SK-N-SH treated with all-trans-retinoic acid at 6 μM for 48 hours (cell line): Measurements from ENCODE around the gene FNDC4.

Source experiments
- ATAC-seq: fragments of 200-7000 bp; cut with Tn5 transposase; 3 replicates; pipeline ENCODE4 v1.9.1; 2020; ENCODE audit warnings: mild to moderate bottlenecking, moderate library complexity
- ARNTL ChIP-seq: fragments of 450-650 bp; formaldehyde crosslinking; IDR thresholded peaks from 2 replicates; pipeline ENCODE4 v1.5.0; 2020; ENCODE audit warnings: low read depth, mild to moderate bottlenecking, moderate library complexity, borderline replicate concordance
- CREB5 ChIP-seq: fragments of 250-450 bp; sonication (Bioruptor Pico); IDR thresholded peaks from 2 replicates; pipeline ENCODE4 v1.5.1; 2020; ENCODE audit warnings: low read depth, mild to moderate bottlenecking, moderate library complexity
- CSDC2 ChIP-seq: fragments of 250-450 bp; sonication (Bioruptor Pico); IDR thresholded peaks from 2 replicates; pipeline ENCODE4 v1.5.0; 2020; ENCODE audit warnings: mild to moderate bottlenecking, moderate library complexity
- CSRNP3 ChIP-seq: fragments of 250-450 bp; sonication (Bioruptor Pico); IDR thresholded peaks from 2 replicates; pipeline ENCODE4 v1.5.1; 2021; ENCODE audit warnings: mild to moderate bottlenecking, moderate library complexity
- ESRRG ChIP-seq: fragments of 250-450 bp; sonication (Bioruptor Pico); IDR thresholded peaks from 2 replicates; pipeline ENCODE4 v1.6.1; 2021; ENCODE audit warnings: mild to moderate bottlenecking
- ISL1 ChIP-seq: fragments of 250-450 bp; sonication (Bioruptor Pico); IDR thresholded peaks from 2 replicates; pipeline ENCODE4 v2.1.2; 2022; ENCODE audit warnings: mild to moderate bottlenecking, moderate library complexity
- OSR1 ChIP-seq: fragments of 250-450 bp; sonication (Bioruptor Pico); IDR thresholded peaks from 2 replicates; pipeline ENCODE4 v1.8.0; 2022; ENCODE audit warnings: moderate library complexity, mild to moderate bottlenecking, inconsistent platforms
- PATZ1 ChIP-seq: fragments of 250-450 bp; sonication (Bioruptor Pico); IDR thresholded peaks from 2 replicates; pipeline ENCODE4 v1.8.0; 2020; ENCODE audit warnings: mild to moderate bottlenecking, moderate library complexity, borderline replicate concordance
- POU6F1 ChIP-seq: fragments of 250-450 bp; sonication (Bioruptor Pico); IDR thresholded peaks from 2 replicates; pipeline ENCODE4 v1.8.0; 2021; ENCODE audit warnings: low read depth, mild to moderate bottlenecking, moderate library complexity, borderline replicate concordance
- PPARA ChIP-seq: fragments of 250-450 bp; sonication (Bioruptor Pico); IDR thresholded peaks from 2 replicates; pipeline ENCODE4 v1.5.0; 2020; ENCODE audit warnings: mild to moderate bottlenecking, borderline replicate concordance
- RARB ChIP-seq: fragments of 250-450 bp; sonication (Bioruptor Pico); IDR thresholded peaks from 2 replicates; pipeline ENCODE4 v1.8.0; 2021; ENCODE audit warnings: mild to moderate bottlenecking, moderate library complexity
- SNAI2 ChIP-seq: fragments of 250-450 bp; sonication (Bioruptor Pico); IDR thresholded peaks from 2 replicates; pipeline ENCODE4 v1.5.0; 2020; ENCODE audit warnings: mild to moderate bottlenecking, moderate library complexity
- TCF4 ChIP-seq: fragments of 250-450 bp; sonication (Bioruptor Pico); IDR thresholded peaks from 2 replicates; pipeline ENCODE4 v1.8.0; 2021; ENCODE audit warnings: mild to moderate bottlenecking, moderate library complexity, borderline replicate concordance
- TOX ChIP-seq: fragments of 250-450 bp; sonication (Bioruptor Pico); IDR thresholded peaks from 2 replicates; pipeline ENCODE4 v1.8.0; 2021; ENCODE audit warnings: mild to moderate bottlenecking, moderate library complexity, borderline replicate concordance
- ZC3H10 ChIP-seq: fragments of 250-450 bp; sonication (Bioruptor Pico); IDR thresholded peaks from 2 replicates; pipeline ENCODE4 v1.5.1; 2021; ENCODE audit warnings: mild to moderate bottlenecking, moderate library complexity
- ZFP3 ChIP-seq: fragments of 250-450 bp; sonication (Bioruptor Pico); IDR thresholded peaks from 2 replicates; pipeline ENCODE4 v1.5.0; 2020; ENCODE audit warnings: mild to moderate bottlenecking, moderate library complexity
- ZFP30 ChIP-seq: fragments of 450-650 bp; formaldehyde crosslinking; IDR thresholded peaks from 2 replicates; pipeline ENCODE4 v1.5.0; 2022; ENCODE audit warnings: mild to moderate bottlenecking, moderate library complexity
- ZNF565 ChIP-seq: fragments of 450-650 bp; formaldehyde crosslinking; conservative IDR thresholded peaks from 2 replicates; pipeline ENCODE4 v1.5.0; 2020; ENCODE audit warnings: low read depth, mild to moderate bottlenecking, moderate library complexity
- ZNF8 ChIP-seq: fragments of 450-650 bp; formaldehyde crosslinking; IDR thresholded peaks from 2 replicates; pipeline ENCODE4 v1.5.0; 2020; ENCODE audit warnings: mild to moderate bottlenecking, moderate library complexity

FNDC4 gene

GRCh38 chr2:27531983-27532382 is 37.0 kb upstream of the FNDC4 start:
- TF ChIP-seq ZNF8 (CRISPR knock-in tag): no peak
- no peak for TF ChIP-seq SNAI2 (CRISPR knock-in tag)
- TF ChIP-seq, all 23 proteins: peak for 0
- ATAC-seq: no peak

GRCh38 chr2:27527182-27527581 is 32.2 kb upstream of the FNDC4 start:
- peak; percentile 31; the same call in 1 of the 3 replicates for ATAC-seq
- TF ChIP-seq CREB5 (CRISPR knock-in tag): no peak
- TF ChIP-seq RARB: no peak
- no peak for TF ChIP-seq ZFP3 (CRISPR knock-in tag)
- TF ChIP-seq ZNF565 (CRISPR knock-in tag): no peak
- no peak for TF ChIP-seq ARNTL (CRISPR knock-in tag)
- no peak for TF ChIP-seq ZNF8 (CRISPR knock-in tag)
- TF ChIP-seq OSR1 (CRISPR knock-in tag): no peak
- TF ChIP-seq POU6F1 (CRISPR knock-in tag): no peak
- no peak for TF ChIP-seq CSDC2 (CRISPR knock-in tag)
- no peak for TF ChIP-seq PPARA (CRISPR knock-in tag)
- no peak for TF ChIP-seq SNAI2 (CRISPR knock-in tag)
- TF ChIP-seq PATZ1 (CRISPR knock-in tag): no peak
- TF ChIP-seq ZC3H10: no peak
- TF ChIP-seq TCF4: no peak
- no peak for TF ChIP-seq ISL1 (CRISPR knock-in tag)

GRCh38 chr2:27522400-27522945 is 27.5 kb upstream of the FNDC4 start:
- no peak for ATAC-seq
- TF ChIP-seq TCF4 (no peak), ZFP3 (CRISPR knock-in tag) (peak; percentile 98)

GRCh38 chr2:27520316-27520715 is 25.3 kb upstream of the FNDC4 start:
- no peak for TF ChIP-seq POU6F1 (CRISPR knock-in tag)
- no peak for ATAC-seq

- ATAC-seq: no peak
- TF ChIP-seq ESRRG (no peak), ZFP30 (CRISPR knock-in tag) (no peak), ZNF8 (CRISPR knock-in tag) (no peak)
Measured at GRCh38 chr2:27518782-27519113, 23.7 kb upstream of the FNDC4 start.

GRCh38 chr2:27518113-27518781 is 23.2 kb upstream of the FNDC4 start:
- no peak for ATAC-seq
- TF ChIP-seq PPARA (CRISPR knock-in tag) (no peak), ISL1 (CRISPR knock-in tag) (no peak), TOX (CRISPR knock-in tag) (no peak), CSRNP3 (CRISPR knock-in tag) (no peak), TCF4 (no peak), ZNF8 (CRISPR knock-in tag) (no peak), ZC3H10 (no peak)
